ENCODE results near the gene GJA8.
"Not testable (repeated sequence)": the region's sequence is repeated elsewhere in the genome, so short reads cannot be mapped to it uniquely, and the experiment has no call there.

GJA8 gene

GRCh38 chr1:147949517-147949916 lies 46.9 kb downstream of the GJA8 start:
- H3K27ac Mint-ChIP-seq, H3K4me3 Mint-ChIP-seq, H3K4me1 Mint-ChIP-seq, H3K36me3 Mint-ChIP-seq, H3K9me3 Mint-ChIP-seq, CTCF ChIA-PET, DNase-seq, H3K27me3 Mint-ChIP-seq: not testable (repeated sequence)
